K562 (cell line): Measurements from ENCODE around the gene NPAP1. TPM values are rescaled to one million over a fixed set of nuclear protein-coding genes. Genes with fewer than 3 reads are reported as not detected.

Source experiments
- ATAC-seq: fragments of 200-7000 bp; cut with Tn5 transposase; 3 replicates; pipeline ENCODE4 v1.9.1; 2020; ENCODE audit warnings: moderate library complexity
- BruUV-seq: library from RNA; stranded (reverse); fragments of 400-500 nt; replicated peaks from 2 replicates; lab custom pipeline; 2021; lab: Mats Ljungman, UMichigan
- CTCF ChIA-PET: fragments of 300-600 bp; formaldehyde crosslinking; extraction: SDS; loops from one replicate; lab custom pipeline; 2021; ENCODE audit warnings: low intra/inter-chr PET ratio; lab: Yijun Ruan, JAX
- POLR2A ChIA-PET: fragments of 300-600, 350-650 bp; sonication (Branson Sonifier 250); formaldehyde crosslinking; extraction: SDS; loops from one replicate; lab custom pipeline; 2021; ENCODE audit warnings: antibody characterized with exemption, inconsistent platforms; lab: Yijun Ruan, JAX
- DNase-seq, 4 experiments: peaks; one replicate each; pipeline versions ENCODE4 v3.0.0 to v3.0.0-alpha.2; 2011 to 2018; ENCODE audit warnings: low spot score in 3 of 4, mixed read lengths in 3 of 4; ENCODE audit errors: extremely low read depth in 1 of 4
- FAIRE-seq: peaks from 2 replicates; lab custom pipeline; 2011; peaks lifted over from hg19 to GRCh38; lab: Jason Lieb, UNC
- H2AFZ ChIP-seq: 2 replicates; pipeline ENCODE4 v1.6.0; 2011; ENCODE audit warnings: low read depth, low read length, control low read depth, inconsistent platforms
- H3K27ac ChIP-seq: fragments of 200-600 bp; 3 replicates; pipeline ENCODE4 v1.8.0; 2011; ENCODE audit warnings: low read depth, mild to moderate bottlenecking, control low read depth, inconsistent platforms, low read length, moderate library complexity, mixed read lengths; ENCODE audit errors: extremely low read depth
- H3K27me3 ChIP-seq, 2 experiments: fragments of 300-600 bp in 1 of 2; 2 replicates in 1 of 2; 3 replicates in 1 of 2; pipeline versions ENCODE4 v1.6.0 to v1.8.0; 2011; ENCODE audit warnings: inconsistent platforms in 2 of 2, low read length in 2 of 2, mild to moderate bottlenecking in 1 of 2, mixed read lengths in 1 of 2, moderate library complexity in 1 of 2; ENCODE audit not compliant: control insufficient read depth in 2 of 2, insufficient read depth in 2 of 2
- H3K36me3 ChIP-seq: fragments of 300-600 bp; 3 replicates; pipeline ENCODE4 v1.8.0; 2011; ENCODE audit warnings: mild to moderate bottlenecking, low read length, inconsistent platforms; ENCODE audit not compliant: control insufficient read depth, insufficient read depth
- H3K4me1 ChIP-seq, 2 experiments: fragments of 200-600 bp in 1 of 2; replicated peaks in 1 of 2; 2 replicates in 1 of 2; 3 replicates in 1 of 2; pipeline versions ENCODE4 v1.5.1 to v1.8.0; 2011; ENCODE audit warnings: inconsistent platforms in 2 of 2, low read length in 2 of 2, mild to moderate bottlenecking in 1 of 2, mixed read lengths in 1 of 2, moderate library complexity in 1 of 2; ENCODE audit not compliant: control insufficient read depth in 2 of 2, insufficient read depth in 2 of 2
- H3K4me2 ChIP-seq: 2 replicates; pipeline ENCODE4 v1.6.1; 2011; ENCODE audit warnings: low read length, control low read depth, inconsistent platforms, mixed read lengths; ENCODE audit not compliant: insufficient read depth
- H3K4me3 ChIP-seq: fragments of 200-600 bp; sonication (generic), shearing (Covaris generic); 2 replicates; pipeline ENCODE4 v1.5.1; 2016; ENCODE audit warnings: control low read depth, inconsistent platforms
- H3K79me2 ChIP-seq: fragments of 200-600 bp; 3 replicates; pipeline ENCODE4 v1.8.0; 2011; ENCODE audit warnings: low read length, inconsistent platforms; ENCODE audit not compliant: control insufficient read depth, insufficient read depth
- H3K9ac ChIP-seq, 2 experiments: 2 replicates each; pipeline versions ENCODE4 v1.6.0 to v1.6.1; 2011; ENCODE audit warnings: low read depth in 2 of 2, low read length in 2 of 2, control low read depth in 1 of 2, inconsistent platforms in 1 of 2, mild to moderate bottlenecking in 1 of 2, mixed read lengths in 1 of 2; ENCODE audit not compliant: insufficient read depth in 1 of 2
- H3K9me1 ChIP-seq: one replicate; pipeline ENCODE4 v1.6.0; 2011; ENCODE audit warnings: inconsistent platforms, mild to moderate bottlenecking, low read length, moderate library complexity; ENCODE audit not compliant: control insufficient read depth, insufficient read depth
- H3K9me3 ChIP-seq: replicated peaks from 2 replicates; pipeline ENCODE4 v1.5.1; 2011; ENCODE audit warnings: low read depth, low read length, inconsistent platforms; ENCODE audit not compliant: control insufficient read depth, insufficient read depth
- H4K20me1 ChIP-seq: replicated peaks from 2 replicates; pipeline ENCODE4 v1.6.1; 2011; ENCODE audit warnings: low read length, inconsistent platforms, mixed read lengths; ENCODE audit not compliant: control insufficient read depth, insufficient read depth
- CREBBP ChIP-seq: IDR thresholded peaks from one replicate; pipeline ENCODE4 v1.6.1; 2012; ENCODE audit warnings: low read depth, mild to moderate bottlenecking, control low read depth, inconsistent platforms, low read length
- FOXO4 ChIP-seq: fragments of 450-650 bp; formaldehyde crosslinking; IDR thresholded peaks from 2 replicates; pipeline ENCODE4 v1.4.0; 2020; ENCODE audit warnings: mild to moderate bottlenecking, moderate library complexity
- HDAC2 ChIP-seq: fragments of 450-650 bp; IDR thresholded peaks from 2 replicates; pipeline ENCODE4 v1.6.1; 2016; ENCODE audit warnings: mild to moderate bottlenecking
- RBM14 ChIP-seq: fragments of 200-400 bp; formaldehyde crosslinking; IDR thresholded peaks from 2 replicates; pipeline ENCODE4 v1.6.1; 2018; ENCODE audit warnings: low read depth, mild to moderate bottlenecking, low read length, moderate library complexity, borderline replicate concordance; ENCODE audit not compliant: insufficient read depth
- SRSF1 ChIP-seq: fragments of 200-400 bp; formaldehyde crosslinking; IDR thresholded peaks from 2 replicates; pipeline ENCODE4 v1.6.1; 2017; ENCODE audit warnings: mild to moderate bottlenecking, low read depth, low read length, moderate library complexity
- TAF15 ChIP-seq: fragments of 200-400 bp; formaldehyde crosslinking; IDR thresholded peaks from 2 replicates; pipeline ENCODE4 v1.6.1; 2017; ENCODE audit warnings: mild to moderate bottlenecking, low read depth, low read length, moderate library complexity
- ZNF24 ChIP-seq: fragments of 450-650 bp; IDR thresholded peaks from 2 replicates; pipeline ENCODE4 v1.6.1; 2016
- ZNF445 ChIP-seq: fragments of 250-450 bp; sonication (Bioruptor Pico); IDR thresholded peaks from 2 replicates; pipeline ENCODE4 v1.4.0; 2020; ENCODE audit warnings: low read depth, mild to moderate bottlenecking, moderate library complexity
- ZNF584 ChIP-seq: fragments of 200-800 bp; sonication (Bioruptor generic); IDR thresholded peaks from 2 replicates; pipeline ENCODE4 v1.6.1; 2016; ENCODE audit warnings: low read depth, mild to moderate bottlenecking, missing genetic modification characterization, missing compliant biosample characterization
- ZNF668 ChIP-seq: fragments of 250-450 bp; sonication (Bioruptor Pico); IDR thresholded peaks from 2 replicates; pipeline ENCODE4 v1.8.0; 2022; ENCODE audit warnings: mild to moderate bottlenecking, inconsistent platforms
- ZNF699 ChIP-seq: fragments of 250-450 bp; sonication (Bioruptor Pico); IDR thresholded peaks from 2 replicates; pipeline ENCODE4 v1.8.0; 2021; ENCODE audit warnings: mild to moderate bottlenecking, moderate library complexity; ENCODE audit not compliant: insufficient replicate concordance
- WGBS: fragments of 100-300 bp; shearing (Covaris generic); methylation state at CpG from one replicate; pipeline ENCODE4 v1.1.6; 2016; ENCODE audit warnings: low coverage, mixed read lengths; ENCODE audit not compliant: insufficient coverage; ENCODE audit errors: missing lambda C conversion rate; 5-methylcytosine and 5-hydroxymethylcytosine counted together
- in situ Hi-C: fragments of 300-500 bp; cut with MboI; formaldehyde crosslinking; loops from 4 replicates; pipeline ENCODE4 v1.15.0; 2018; ENCODE audit warnings: inconsistent platforms, mixed read lengths
- intact Hi-C: fragments of 100-400 bp; cut with micrococcal nuclease; formaldehyde crosslinking; loops from 2 replicates; pipeline ENCODE4 v1.14.2; 2022
- polyA plus RNA-seq, 8 experiments: library from polyadenylated mRNA; depleted of rRNA in 4 of 8; stranded (reverse) in 5 of 8; unstranded in 3 of 8; fragments of >200 nt; fragmentation: Nextera tagmentation in 2 of 8; fragmentation: Illumina TruSeq in 1 of 8; extraction: Ambion mirVana in 2 of 8; extraction: Trizol in 1 of 8; gene quantifications; 2 replicates each; pipeline versions ENCODE4 v1.2.1 to v1.2.3, GENCODE V29; 2011 to 2014; ENCODE audit warnings: inconsistent platforms in 1 of 8, missing spikeins in 1 of 8
- total RNA-seq, 7 experiments: library from RNA; depleted of rRNA in 6 of 7; stranded (reverse); fragments of >200 nt in 6 of 7; fragmentation: Illumina TruSeq in 2 of 7; extraction: Trizol in 2 of 7; gene quantifications; 2 replicates each; pipeline versions ENCODE4 v1.2.1 to v1.2.3, GENCODE V29; 2011 to 2021; ENCODE audit warnings: low replicate concordance in 1 of 7
- TF ChIP-seq, protein P1 (sequence below): sonication (generic); formaldehyde crosslinking; IDR thresholded peaks from 2 replicates; pipeline ENCODE4 v1.8.0; 2023; ENCODE audit warnings: mild to moderate bottlenecking, missing genetic modification reagents

Gene NPAP1
- total and polyA plus RNA-seq, 9 of the 15 experiments (the other 6 are each of a cell fraction or from before 2014, with no cell fraction given), result 0.03 TPM; not detected in 8

DNA sequence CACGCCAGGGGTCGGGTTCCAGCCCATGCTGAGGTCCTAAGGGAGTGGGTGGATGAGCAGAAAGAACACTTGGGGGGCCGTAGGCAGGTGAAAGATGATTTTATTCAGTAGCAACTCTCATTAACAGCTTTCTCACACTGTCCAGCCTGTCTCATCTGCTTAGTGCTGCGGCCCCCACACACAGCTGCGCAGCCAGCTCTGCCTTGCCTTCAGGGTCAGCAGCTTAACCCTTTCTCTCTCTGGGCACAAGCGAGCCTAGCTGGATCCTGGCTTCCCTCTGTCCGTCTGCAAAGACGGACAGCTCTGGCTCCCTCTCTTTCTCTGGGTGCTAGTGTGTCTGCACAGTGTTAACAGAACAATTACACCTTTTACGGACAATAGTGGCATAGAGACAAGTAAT is 21.3 kb downstream of the NPAP1 start:
- DNase-seq (no peak), ATAC-seq (no peak), FAIRE-seq (no peak)
- in situ Hi-C loops (no loop called here), intact Hi-C loops (no loop called here)
- Histone ChIP-seq H3K9me1 (no peaks in the 10 kb centered on the region), H3K36me3 (no peaks in the 10 kb centered on the region), H4K20me1 (no peaks in the 10 kb centered on the region), H2AFZ (no peak overlapping the region), H3K9me3 (no peaks in the 10 kb centered on the region), H3K27me3 (no peaks in the 10 kb centered on the region), H3K9ac (no peak overlapping the region), H3K27ac (no peak overlapping the region), H3K4me3 (no peak overlapping the region), H3K4me2 (no peak overlapping the region), H3K4me1 (no peaks in the 10 kb centered on the region), H3K79me2 (no peaks in the 10 kb centered on the region)
- ChIA-PET CTCF (no interaction called here), POLR2A (no interaction called here)
- BruUV-seq, result no TSS peak
- WGBS, result 1% methylated on average over 9 of the region's 9 CpGs
- TF ChIP-seq CREBBP (no peak), RBM14 (no peak)

- Histone ChIP-seq H2AFZ (no peak overlapping the region), H3K36me3 (no peaks in the 10 kb centered on the region), H3K27me3 (no peaks in the 10 kb centered on the region), H3K79me2 (no peaks in the 10 kb centered on the region), H3K9me3 (no peaks in the 10 kb centered on the region), H3K9me1 (no peaks in the 10 kb centered on the region), H3K4me1 (no peaks in the 10 kb centered on the region), H3K4me2 (no peak overlapping the region), H4K20me1 (no peaks in the 10 kb centered on the region), H3K27ac (no peak overlapping the region), H3K4me3 (no peak overlapping the region), H3K9ac (no peak overlapping the region)
- no TSS peak for BruUV-seq
- intact Hi-C loops (no loop called here), in situ Hi-C loops (no loop called here)
- WGBS, result 0% methylated on average over 5 of the region's 5 CpGs
- FAIRE-seq (no peak), ATAC-seq (no peak), DNase-seq (no peak)
- POLR2A ChIA-PET, result no interaction called here
- CTCF ChIA-PET, result no interaction called here
- TF ChIP-seq TAF15 (no peak), FOXO4 (CRISPR knock-in tag) (no peak), ZNF668 (CRISPR knock-in tag) (no peak), ZNF24 (no peak), ZNF699 (CRISPR knock-in tag) (no peak), HDAC2 (no peak), SRSF1 (no peak), ZNF445 (CRISPR knock-in tag) (no peak), ZNF584 (no peak)
- TF ChIP-seq, protein P1, sequence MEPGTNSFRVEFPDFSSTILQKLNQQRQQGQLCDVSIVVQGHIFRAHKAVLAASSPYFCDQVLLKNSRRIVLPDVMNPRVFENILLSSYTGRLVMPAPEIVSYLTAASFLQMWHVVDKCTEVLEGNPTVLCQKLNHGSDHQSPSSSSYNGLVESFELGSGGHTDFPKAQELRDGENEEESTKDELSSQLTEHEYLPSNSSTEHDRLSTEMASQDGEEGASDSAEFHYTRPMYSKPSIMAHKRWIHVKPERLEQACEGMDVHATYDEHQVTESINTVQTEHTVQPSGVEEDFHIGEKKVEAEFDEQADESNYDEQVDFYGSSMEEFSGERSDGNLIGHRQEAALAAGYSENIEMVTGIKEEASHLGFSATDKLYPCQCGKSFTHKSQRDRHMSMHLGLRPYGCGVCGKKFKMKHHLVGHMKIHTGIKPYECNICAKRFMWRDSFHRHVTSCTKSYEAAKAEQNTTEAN (CRISPR knock-in tag), result no peak
Measured at GRCh38 chr15:24718289-24719082, 42.9 kb downstream of the NPAP1 start.
